ENCODE measurements around the gene NAPA. TPM values are rescaled to one million over a fixed set of nuclear protein-coding genes. Genes with fewer than 3 reads are reported as not detected.

The NAPA gene
- total and polyA plus RNA-seq, 2 donors: 89.2 to 111 TPM

GRCh38 chr19:47499863-47500830 lies 14.7 kb downstream of the NAPA start:
- Histone ChIP-seq H3K9me3 (ENCODE audit: control insufficient read depth in 2 of 2, insufficient read depth in 1 of 2, low read length in 1 of 2) (peaks cover 0 to 8% of the 10 kb centered on the region in 2 donors), H3K4me3 (ENCODE audit: low read length in 2 of 2) (no peak overlapping the region), H3K27ac (ENCODE audit: low read depth in 1 of 2, low read length in 1 of 2) (no peak overlapping the region), H3K36me3 (ENCODE audit: control insufficient read depth in 2 of 2, insufficient read depth in 2 of 2, low read length in 1 of 2) (peaks cover 64 to 82% of the 10 kb centered on the region in 2 donors), H3K4me1 (ENCODE audit: control insufficient read depth in 2 of 2, insufficient read depth in 2 of 2, low read length in 2 of 2) (peaks cover 13 to 36% of the 10 kb centered on the region in 2 donors), H3K27me3 (ENCODE audit: control insufficient read depth in 2 of 2, insufficient read depth in 1 of 2, low read length in 1 of 2) (no peaks in the 10 kb centered on the region)
- DNase-seq (ENCODE audit: low read depth in 6 of 9, low spot score in 9 of 9): no peak
- WGBS: 96% methylated on average over 32 of the region's 32 CpGs

- H3K4me1 ChIP-seq (ENCODE audit: control insufficient read depth in 2 of 2, insufficient read depth in 2 of 2, low read length in 2 of 2): peaks cover 18 to 43% of the 10 kb centered on the region in 2 donors
- no peak for DNase-seq (ENCODE audit: low read depth in 6 of 9, low spot score in 9 of 9)
- H3K9me3 ChIP-seq (ENCODE audit: control insufficient read depth in 2 of 2, insufficient read depth in 1 of 2, low read length in 1 of 2): peaks cover 0 to 10% of the 10 kb centered on the region in 2 donors
- WGBS: 97% methylated on average over 7 of the region's 7 CpGs
- H3K4me3 ChIP-seq (ENCODE audit: low read length in 2 of 2): no peak overlapping the region
- no peaks in the 10 kb centered on the region for H3K27me3 ChIP-seq (ENCODE audit: control insufficient read depth in 2 of 2, insufficient read depth in 1 of 2, low read length in 1 of 2)
- peaks cover 60 to 79% of the 10 kb centered on the region in 2 donors for H3K36me3 ChIP-seq (ENCODE audit: control insufficient read depth in 2 of 2, insufficient read depth in 2 of 2, low read length in 1 of 2)
- H3K27ac ChIP-seq (ENCODE audit: low read depth in 1 of 2, low read length in 1 of 2): no peak overlapping the region
These were observed 15.5 kb downstream of the NAPA start for GRCh38 chr19:47499371-47499770.

- H3K36me3 ChIP-seq (ENCODE audit: control insufficient read depth in 2 of 2, insufficient read depth in 2 of 2, low read length in 1 of 2): peaks cover 54 to 79% of the 10 kb centered on the region in 2 donors
- no peak overlapping the region for H3K27ac ChIP-seq (ENCODE audit: low read depth in 1 of 2, low read length in 1 of 2)
- 99% methylated on average over 5 of the region's 5 CpGs for WGBS
- no peaks in the 10 kb centered on the region for H3K27me3 ChIP-seq (ENCODE audit: control insufficient read depth in 2 of 2, insufficient read depth in 1 of 2, low read length in 1 of 2)
- peaks cover 26 to 52% of the 10 kb centered on the region in 2 donors for H3K4me1 ChIP-seq (ENCODE audit: control insufficient read depth in 2 of 2, insufficient read depth in 2 of 2, low read length in 2 of 2)
- no peak overlapping the region for H3K4me3 ChIP-seq (ENCODE audit: low read length in 2 of 2)
- no peak for DNase-seq (ENCODE audit: low read depth in 6 of 9, low spot score in 9 of 9)
- peaks cover 0 to 10% of the 10 kb centered on the region in 2 donors for H3K9me3 ChIP-seq (ENCODE audit: control insufficient read depth in 2 of 2, insufficient read depth in 1 of 2, low read length in 1 of 2)
These were observed 16.3 kb downstream of the NAPA start for GRCh38 chr19:47498561-47498960.

GRCh38 chr19:47497821-47498520 lies 16.9 kb downstream of the NAPA start:
- no peak for DNase-seq (ENCODE audit: low read depth in 6 of 9, low spot score in 9 of 9)
- Histone ChIP-seq H3K4me1 (ENCODE audit: control insufficient read depth in 2 of 2, insufficient read depth in 2 of 2, low read length in 2 of 2) (peaks cover 31 to 57% of the 10 kb centered on the region in 2 donors), H3K36me3 (ENCODE audit: control insufficient read depth in 2 of 2, insufficient read depth in 2 of 2, low read length in 1 of 2) (peaks cover 54 to 78% of the 10 kb centered on the region in 2 donors), H3K27ac (ENCODE audit: low read depth in 1 of 2, low read length in 1 of 2) (peak overlapping the region in 1 of 2 donors; percentile 89), H3K27me3 (ENCODE audit: control insufficient read depth in 2 of 2, insufficient read depth in 1 of 2, low read length in 1 of 2) (no peaks in the 10 kb centered on the region), H3K4me3 (ENCODE audit: low read length in 2 of 2) (no peak overlapping the region), H3K9me3 (ENCODE audit: control insufficient read depth in 2 of 2, insufficient read depth in 1 of 2, low read length in 1 of 2) (peaks cover 0 to 10% of the 10 kb centered on the region in 2 donors)
- 95% methylated on average over 14 of the region's 14 CpGs for WGBS

- H3K27ac ChIP-seq (ENCODE audit: low read depth in 1 of 2, low read length in 1 of 2): peak overlapping the region; percentile 48 to 89
- H3K36me3 ChIP-seq (ENCODE audit: control insufficient read depth in 2 of 2, insufficient read depth in 2 of 2, low read length in 1 of 2): peaks cover 53 to 79% of the 10 kb centered on the region in 2 donors
- 82% methylated on average over 23 of the region's 23 CpGs for WGBS
- peaks cover 37 to 65% of the 10 kb centered on the region in 2 donors for H3K4me1 ChIP-seq (ENCODE audit: control insufficient read depth in 2 of 2, insufficient read depth in 2 of 2, low read length in 2 of 2)
- DNase-seq (ENCODE audit: low read depth in 6 of 9, low spot score in 9 of 9): peak in 1 of 9 donors; percentile 57
- no peak overlapping the region for H3K4me3 ChIP-seq (ENCODE audit: low read length in 2 of 2)
- no peaks in the 10 kb centered on the region for H3K27me3 ChIP-seq (ENCODE audit: control insufficient read depth in 2 of 2, insufficient read depth in 1 of 2, low read length in 1 of 2)
- H3K9me3 ChIP-seq (ENCODE audit: control insufficient read depth in 2 of 2, insufficient read depth in 1 of 2, low read length in 1 of 2): peaks cover 2 to 10% of the 10 kb centered on the region in 2 donors
These were observed 17.7 kb downstream of the NAPA start for GRCh38 chr19:47497050-47497766.

- H3K27ac ChIP-seq (ENCODE audit: low read depth in 1 of 2, low read length in 1 of 2): peak overlapping the region; percentile 80 to 89
- WGBS: 34% methylated on average over 17 of the region's 17 CpGs
- H3K27me3 ChIP-seq (ENCODE audit: control insufficient read depth in 2 of 2, insufficient read depth in 1 of 2, low read length in 1 of 2): no peaks in the 10 kb centered on the region
- peaks cover 52 to 80% of the 10 kb centered on the region in 2 donors for H3K4me1 ChIP-seq (ENCODE audit: control insufficient read depth in 2 of 2, insufficient read depth in 2 of 2, low read length in 2 of 2)
- H3K9me3 ChIP-seq (ENCODE audit: control insufficient read depth in 2 of 2, insufficient read depth in 1 of 2, low read length in 1 of 2): peaks cover 2 to 12% of the 10 kb centered on the region in 2 donors
- peak in 4 of 9 donors; percentile 69 to 86 (median 73) for DNase-seq (ENCODE audit: low read depth in 6 of 9, low spot score in 9 of 9)
- H3K4me3 ChIP-seq (ENCODE audit: low read length in 2 of 2): peak overlapping the region; percentile 27 to 53
- H3K36me3 ChIP-seq (ENCODE audit: control insufficient read depth in 2 of 2, insufficient read depth in 2 of 2, low read length in 1 of 2): peaks cover 56 to 82% of the 10 kb centered on the region in 2 donors
These were observed 19.1 kb downstream of the NAPA start for GRCh38 chr19:47495478-47496372.

- 15% methylated on average over 9 of the region's 9 CpGs for WGBS
- H3K27ac ChIP-seq (ENCODE audit: low read depth in 1 of 2, low read length in 1 of 2): peak overlapping the region; percentile 55 to 89
- no peaks in the 10 kb centered on the region for H3K27me3 ChIP-seq (ENCODE audit: control insufficient read depth in 2 of 2, insufficient read depth in 1 of 2, low read length in 1 of 2)
- H3K4me3 ChIP-seq (ENCODE audit: low read length in 2 of 2): peak overlapping the region; percentile 8 to 53
- DNase-seq (ENCODE audit: low read depth in 6 of 9, low spot score in 9 of 9): no peak
- H3K36me3 ChIP-seq (ENCODE audit: control insufficient read depth in 2 of 2, insufficient read depth in 2 of 2, low read length in 1 of 2): peaks cover 58 to 82% of the 10 kb centered on the region in 2 donors
- peaks cover 2 to 14% of the 10 kb centered on the region in 2 donors for H3K9me3 ChIP-seq (ENCODE audit: control insufficient read depth in 2 of 2, insufficient read depth in 1 of 2, low read length in 1 of 2)
- H3K4me1 ChIP-seq (ENCODE audit: control insufficient read depth in 2 of 2, insufficient read depth in 2 of 2, low read length in 2 of 2): peaks cover 58 to 90% of the 10 kb centered on the region in 2 donors
These were observed 20.1 kb downstream of the NAPA start for GRCh38 chr19:47494729-47495128.

GRCh38 chr19:47494211-47494547 lies 20.7 kb downstream of the NAPA start:
- Histone ChIP-seq H3K4me1 (ENCODE audit: control insufficient read depth in 2 of 2, insufficient read depth in 2 of 2, low read length in 2 of 2) (peaks cover 58 to 93% of the 10 kb centered on the region in 2 donors), H3K4me3 (ENCODE audit: low read length in 2 of 2) (peak overlapping the region in 1 of 2 donors; percentile 24), H3K27ac (ENCODE audit: low read depth in 1 of 2, low read length in 1 of 2) (peak overlapping the region in 1 of 2 donors; percentile 89), H3K36me3 (ENCODE audit: control insufficient read depth in 2 of 2, insufficient read depth in 2 of 2, low read length in 1 of 2) (peaks cover 57 to 83% of the 10 kb centered on the region in 2 donors), H3K27me3 (ENCODE audit: control insufficient read depth in 2 of 2, insufficient read depth in 1 of 2, low read length in 1 of 2) (no peaks in the 10 kb centered on the region), H3K9me3 (ENCODE audit: control insufficient read depth in 2 of 2, insufficient read depth in 1 of 2, low read length in 1 of 2) (peaks cover 2 to 14% of the 10 kb centered on the region in 2 donors)
- 94% methylated on average over 5 of the region's 5 CpGs for WGBS
- no peak for DNase-seq (ENCODE audit: low read depth in 6 of 9, low spot score in 9 of 9)
